ENCODE measurements around the gene ANKRD9.

DNA sequence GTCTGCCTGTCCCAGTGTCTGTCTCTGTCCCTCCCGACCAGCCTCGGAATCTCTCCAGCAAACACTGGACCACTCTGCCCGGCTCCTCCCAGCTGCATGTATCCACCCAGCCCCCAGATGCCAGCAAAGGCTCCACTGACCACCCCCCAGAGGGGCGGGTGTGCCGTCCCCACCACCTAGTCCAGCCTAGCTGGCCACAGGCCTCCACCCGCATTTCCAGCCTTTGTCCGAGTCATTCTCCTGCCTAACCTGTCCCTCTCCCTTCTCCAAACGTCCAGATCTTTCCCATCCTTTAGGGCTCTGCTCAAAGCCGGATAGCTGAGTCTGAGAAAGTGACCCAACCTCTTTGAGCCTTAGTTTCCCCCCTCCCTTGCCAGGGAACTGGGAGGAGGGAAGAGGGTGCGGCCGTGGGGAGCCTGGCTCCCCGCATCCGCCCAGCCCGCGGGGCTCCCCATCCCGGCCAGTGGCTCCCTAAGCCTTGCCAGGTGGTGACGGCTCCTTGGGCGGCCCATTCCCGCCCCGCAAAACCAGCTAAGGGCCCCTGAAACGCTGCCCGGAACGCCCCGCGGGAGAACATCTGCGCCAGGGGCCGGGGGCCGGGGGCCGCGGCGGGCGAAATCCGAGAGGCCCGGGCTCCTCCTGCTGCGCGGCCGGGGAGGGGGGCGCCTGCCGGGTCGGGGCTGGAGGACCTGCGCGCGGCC lies 34.6 kb upstream of the ANKRD9 start:
- no peak for TF ChIP-seq ARHGAP35 (IDR thresholded peaks at IDR 0.05; ENCODE audit: partially characterized antibody)
- no peak for TF ChIP-seq NR2F6 (CRISPR knock-in tag; IDR thresholded peaks at IDR 0.05)
- no peak for TF ChIP-seq ZBTB43 (CRISPR knock-in tag; IDR thresholded peaks at IDR 0.05)
- TF ChIP-seq TEAD2 (tag; IDR thresholded peaks at IDR 0.05): no peak
- TF ChIP-seq RNF2 (IDR thresholded peaks at IDR 0.05): no peak
- no peak for TF ChIP-seq BACH1 (tag; IDR thresholded peaks at IDR 0.05)
- TF ChIP-seq, protein P1, sequence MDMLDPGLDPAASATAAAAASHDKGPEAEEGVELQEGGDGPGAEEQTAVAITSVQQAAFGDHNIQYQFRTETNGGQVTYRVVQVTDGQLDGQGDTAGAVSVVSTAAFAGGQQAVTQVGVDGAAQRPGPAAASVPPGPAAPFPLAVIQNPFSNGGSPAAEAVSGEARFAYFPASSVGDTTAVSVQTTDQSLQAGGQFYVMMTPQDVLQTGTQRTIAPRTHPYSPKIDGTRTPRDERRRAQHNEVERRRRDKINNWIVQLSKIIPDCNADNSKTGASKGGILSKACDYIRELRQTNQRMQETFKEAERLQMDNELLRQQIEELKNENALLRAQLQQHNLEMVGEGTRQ (CRISPR knock-in tag; IDR thresholded peaks at IDR 0.05): no peak
- TF ChIP-seq UBTF (IDR thresholded peaks at IDR 0.05; ENCODE audit: borderline replicate concordance in 1 of 2, low read depth in 2 of 2, low read length in 2 of 2): no peak
- TF ChIP-seq ZBTB17 (CRISPR knock-in tag; IDR thresholded peaks at IDR 0.05): no peak
- no peak for TF ChIP-seq SREBF1 (IDR thresholded peaks at IDR 0.05; ENCODE audit: borderline replicate concordance, low read depth, low read length)
- no peak for TF ChIP-seq MAZ (CRISPR knock-in tag; conservative IDR thresholded peaks at IDR 0.05 in 1 of 2, IDR thresholded peaks at IDR 0.05 in 1 of 2)
- no peak for TF ChIP-seq ZNF780A (CRISPR knock-in tag; IDR thresholded peaks at IDR 0.05)
- TF ChIP-seq E2F4 (CRISPR knock-in tag; IDR thresholded peaks at IDR 0.05; ENCODE audit: low read depth): no peak
